ENCODE results near the gene LBX2.
A peak's percentile ranks its signal among the peaks of the same experiment; 100 is the strongest.
"Not testable (repeated sequence)": the region's sequence is repeated elsewhere in the genome, so short reads cannot be mapped to it uniquely, and the experiment has no call there.

Gene LBX2

DNA sequence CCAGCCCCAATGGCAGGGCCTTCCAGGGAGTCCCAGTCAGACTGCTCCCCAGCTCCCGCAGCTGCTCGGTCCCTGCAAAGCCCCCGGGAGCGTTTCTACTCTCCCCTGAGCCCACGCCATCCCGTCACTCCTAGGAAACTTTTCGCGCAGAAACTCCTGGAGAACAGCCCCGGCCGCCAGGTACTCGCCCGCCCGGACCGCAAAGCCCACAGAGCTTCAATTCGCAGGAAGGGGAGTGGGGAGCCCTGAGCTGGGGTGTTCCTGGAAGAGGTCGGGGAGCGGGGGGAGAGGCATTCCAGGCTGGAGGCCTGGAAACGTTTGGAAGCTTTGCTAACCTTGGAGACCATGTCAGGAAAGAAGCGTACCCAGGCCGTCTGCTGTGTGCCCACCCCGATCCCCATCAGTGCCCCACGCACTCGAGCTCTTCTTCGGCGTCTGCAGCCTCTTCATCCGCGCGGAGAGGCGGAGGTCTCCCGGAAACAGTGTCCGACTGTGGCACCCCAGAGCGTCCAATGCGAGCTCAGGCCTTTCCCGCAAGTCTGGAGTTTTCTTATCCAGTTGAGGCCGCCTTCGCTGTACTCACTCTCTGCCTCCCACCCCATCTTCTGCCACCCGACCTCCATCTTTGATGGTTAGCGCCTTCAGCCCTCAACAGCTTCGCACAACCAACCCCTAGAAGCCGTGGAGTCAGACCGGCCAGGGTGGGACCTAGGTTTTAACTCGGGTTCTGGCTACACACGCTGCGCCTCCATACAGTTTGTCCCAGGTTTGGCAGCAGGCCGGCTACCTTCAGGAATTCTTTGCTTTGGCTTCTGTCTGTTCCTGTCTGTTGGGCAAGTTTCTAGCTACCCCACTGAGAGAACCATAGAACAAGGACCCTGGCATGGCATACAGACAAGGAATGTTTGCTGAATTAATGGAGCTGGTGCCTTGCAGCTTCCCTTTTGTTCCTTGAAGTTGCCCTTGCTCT lies 4.4 kb upstream of the LBX2 start:
- no peak for DNase-seq

DNA sequence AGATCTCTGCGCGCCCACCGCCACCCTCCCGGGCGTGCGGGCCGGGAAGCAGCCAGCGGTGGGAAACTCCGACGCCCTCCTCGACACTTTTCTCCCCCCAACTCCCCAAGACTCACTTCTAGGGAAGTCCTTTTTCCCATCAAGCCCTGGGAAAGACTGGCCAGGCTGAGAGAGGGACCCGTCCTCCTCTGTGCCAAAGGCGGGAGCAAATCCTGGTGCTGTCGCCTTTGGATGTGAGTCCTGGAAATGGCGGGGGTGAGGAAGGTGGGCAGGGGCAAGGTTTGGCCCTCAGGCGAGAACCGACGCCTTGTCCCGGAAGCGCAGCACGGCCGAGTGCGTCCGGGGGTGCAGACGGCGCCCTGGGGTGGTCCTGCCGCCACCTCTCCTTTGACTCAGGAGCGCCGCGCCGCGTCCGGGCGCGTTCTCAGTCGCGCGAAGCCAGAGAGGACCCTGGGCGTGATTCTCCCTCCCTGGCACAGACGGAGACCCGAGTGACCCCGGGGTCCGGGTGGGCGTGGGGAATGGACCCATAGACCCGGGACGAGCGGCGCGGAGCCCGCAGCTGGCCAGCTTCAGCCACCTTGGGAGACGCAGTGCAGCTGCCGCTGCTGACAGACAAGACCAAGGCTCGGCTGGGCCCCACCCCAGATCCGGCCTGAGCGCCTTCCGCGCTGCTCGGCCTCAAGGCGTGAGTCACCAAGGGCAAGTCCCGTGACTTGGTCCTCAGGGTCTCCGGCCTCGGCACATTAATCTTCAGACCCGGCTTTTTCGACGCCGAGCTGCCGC lies 3.5 kb upstream of the LBX2 start:
- peak; percentile 71 for DNase-seq

DNA sequence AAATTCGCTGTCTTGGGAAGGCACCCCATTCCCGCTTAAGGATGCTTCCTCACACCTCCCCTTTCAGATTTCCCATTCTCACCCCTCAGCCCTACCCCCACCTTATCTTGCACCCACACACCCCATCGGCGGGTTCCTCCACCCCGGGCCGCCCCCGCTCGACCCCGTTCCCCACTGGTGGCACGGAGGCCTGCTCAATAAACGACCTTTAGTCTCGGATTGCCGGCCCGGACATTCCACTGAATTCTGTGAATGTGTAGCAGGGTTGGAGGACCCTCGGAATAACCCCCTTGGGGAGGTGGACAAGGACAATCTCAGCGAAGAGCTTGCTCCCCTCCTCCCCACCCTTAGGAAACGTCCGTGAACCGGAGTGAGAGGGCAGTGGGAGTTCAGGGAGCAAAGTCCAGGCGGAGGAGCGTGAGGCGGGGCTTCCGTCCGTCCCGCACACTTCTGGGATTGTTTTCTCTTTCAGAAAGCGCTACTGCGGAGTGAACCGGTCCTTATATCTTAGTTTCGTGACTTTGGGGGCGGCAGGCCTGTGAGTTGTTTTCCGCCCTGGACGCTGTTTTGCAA lies 2.8 kb upstream of the LBX2 start:
- DNase-seq, result no peak

DNA sequence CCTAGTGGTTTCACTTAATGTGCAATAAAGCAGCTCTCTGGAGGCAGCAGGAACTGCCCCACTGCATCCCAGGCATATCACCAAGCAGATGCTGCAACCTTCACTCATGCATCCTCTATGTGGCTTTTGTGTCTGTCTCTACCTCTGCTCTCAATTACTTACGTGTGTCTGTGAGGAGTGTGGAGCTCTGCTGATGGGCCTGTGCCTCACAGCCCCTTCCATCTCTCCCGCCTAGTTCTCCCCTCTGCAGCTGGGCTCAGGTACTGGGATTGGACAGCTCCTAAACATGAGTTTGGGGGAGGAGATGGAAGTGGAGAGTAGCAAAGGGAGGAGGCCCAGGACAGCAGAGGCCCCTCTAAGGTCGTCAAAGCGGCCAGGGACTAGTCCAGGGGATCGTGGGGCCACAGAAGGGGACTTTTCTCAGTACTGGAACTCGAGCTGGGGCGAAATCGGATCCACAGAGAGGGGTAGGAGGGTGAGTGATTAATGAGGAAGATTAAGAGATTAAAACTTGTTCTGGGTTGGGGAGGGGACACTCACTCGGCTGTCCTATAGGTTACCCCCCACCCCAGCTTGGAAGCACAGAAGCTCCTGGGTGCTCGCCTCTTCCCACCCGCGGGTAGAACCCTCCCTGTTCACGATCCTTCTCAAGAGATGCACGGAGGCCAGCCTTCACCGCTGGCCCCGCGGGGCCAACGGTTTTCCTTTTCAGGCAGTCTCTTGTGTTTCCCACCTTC lies 2.1 kb upstream of the LBX2 start:
- no peak for DNase-seq

DNA sequence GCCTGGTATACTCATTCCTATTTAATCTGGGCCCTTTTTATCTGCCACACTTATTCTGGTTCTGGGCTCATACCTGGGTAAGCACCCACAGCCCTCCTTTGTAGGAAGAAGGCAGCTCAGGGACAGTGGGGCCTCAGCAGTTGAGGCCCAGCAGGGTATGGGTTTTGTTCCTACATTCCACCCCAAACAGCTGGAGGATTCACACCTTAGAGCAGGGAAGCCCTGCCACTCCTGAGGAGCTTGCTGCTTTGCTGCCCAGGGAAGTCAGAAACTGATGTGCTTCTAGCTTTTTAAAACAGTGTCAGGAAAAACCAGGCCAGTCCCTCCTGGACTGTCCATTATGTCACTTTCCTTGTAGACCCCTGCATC lies 1.2 kb upstream of the LBX2 start:
- DNase-seq, result no peak

DNA sequence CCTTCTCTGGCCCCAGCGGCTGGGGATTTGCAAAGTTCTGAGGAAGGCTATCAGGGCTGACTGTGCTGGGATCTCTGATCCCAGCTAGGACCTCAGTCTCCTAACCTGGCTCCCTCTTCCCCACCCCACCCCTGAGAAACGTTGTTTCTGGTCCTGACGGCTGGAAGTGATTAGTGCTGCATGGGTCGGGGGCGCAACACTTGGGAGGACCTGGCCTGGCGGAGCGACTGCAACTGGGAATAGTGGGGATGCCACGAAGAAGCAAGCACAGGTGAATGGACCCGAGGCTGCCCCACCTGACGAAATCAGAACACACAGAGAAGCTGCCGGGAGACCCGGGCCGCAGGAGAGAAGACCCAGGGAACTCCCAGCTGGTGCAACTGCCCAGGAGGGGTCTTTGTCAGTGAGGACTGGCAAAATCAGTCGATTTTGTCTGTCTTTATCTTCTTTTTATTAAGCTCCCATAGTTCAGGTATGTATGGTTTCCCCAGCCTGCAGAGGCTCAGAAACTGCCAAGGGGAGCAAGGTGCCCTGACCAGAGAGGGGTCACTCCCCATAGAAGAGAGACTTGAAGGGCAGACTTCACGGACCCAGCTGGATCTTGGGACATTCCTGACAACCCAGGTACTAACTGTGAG lies 656 bp upstream of the LBX2 start:
- DNase-seq, result no peak

DNA sequence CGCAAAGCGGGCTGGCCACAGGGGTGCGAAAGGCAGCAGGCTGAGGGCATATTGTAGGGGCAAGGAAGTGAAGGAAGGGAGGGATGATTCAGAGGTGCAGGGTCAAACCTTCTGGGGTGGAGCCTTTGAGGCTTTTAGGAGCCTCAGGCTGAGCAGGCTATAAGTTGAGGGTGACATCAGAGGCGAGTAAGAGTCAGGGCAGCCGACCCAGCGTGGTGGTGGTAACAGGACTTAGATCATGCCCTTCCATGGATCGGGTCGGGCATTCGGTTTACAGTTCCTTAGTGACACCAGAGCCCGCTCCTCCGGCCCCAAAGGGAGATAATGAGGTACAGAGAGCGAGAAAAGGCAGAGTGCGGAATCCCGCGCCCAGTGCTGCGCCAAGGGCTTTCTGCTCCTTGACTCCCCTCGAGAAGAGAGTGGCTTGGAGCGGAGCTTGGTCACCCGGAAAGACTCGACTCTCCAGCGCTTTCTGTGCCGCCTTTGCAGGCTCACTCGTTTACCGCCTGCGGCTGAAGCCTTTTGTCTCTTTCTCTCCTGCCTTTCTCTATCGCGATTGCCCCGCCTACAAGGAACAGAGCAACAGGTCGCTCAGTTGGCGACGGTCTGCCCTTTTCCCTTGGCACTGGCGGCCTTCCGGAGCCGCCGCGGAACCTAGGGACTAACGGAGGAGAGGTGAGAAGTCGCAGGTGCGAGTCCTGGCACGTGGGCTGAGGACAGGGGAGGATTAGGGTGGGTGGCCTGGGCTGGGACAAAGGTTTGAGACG lies 720 bp downstream of the LBX2 start:
- no peak for DNase-seq

DNA sequence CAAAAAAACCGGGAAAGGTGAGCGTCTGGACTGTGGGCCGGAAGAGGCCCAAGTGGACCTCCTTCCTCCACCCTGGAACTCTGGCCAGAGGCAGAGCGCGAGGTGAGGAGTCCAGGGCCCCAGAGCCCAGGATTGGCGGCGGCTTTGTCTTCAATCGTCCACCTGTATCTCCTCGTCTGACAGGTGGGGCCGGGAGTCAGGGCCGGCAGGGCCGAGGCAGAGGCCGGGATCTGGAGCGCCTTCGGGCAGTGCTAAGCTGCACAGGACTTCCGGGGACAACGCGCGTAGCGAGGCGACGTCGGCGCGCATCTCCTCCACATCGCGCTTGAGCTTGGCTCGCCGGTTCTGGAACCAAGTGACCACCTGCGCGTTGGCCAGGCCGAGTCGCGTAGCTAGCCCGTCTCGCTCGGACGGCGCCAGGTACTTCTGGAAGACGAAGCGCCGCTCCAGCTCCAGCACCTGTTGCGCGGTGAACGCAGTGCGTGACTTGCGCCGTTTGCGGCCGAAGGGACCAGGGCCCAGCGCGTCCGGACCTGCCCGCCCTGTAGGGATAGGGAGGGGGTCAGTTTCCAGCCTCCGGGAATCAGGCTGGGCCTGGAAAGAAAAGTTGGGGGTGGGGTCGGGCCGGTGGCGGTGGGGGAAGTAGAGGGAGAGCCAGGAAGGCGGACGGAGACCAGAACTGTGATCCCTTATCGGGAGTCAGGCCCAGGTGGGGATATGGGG lies 1.5 kb downstream of the LBX2 start:
- no peak for DNase-seq

DNA sequence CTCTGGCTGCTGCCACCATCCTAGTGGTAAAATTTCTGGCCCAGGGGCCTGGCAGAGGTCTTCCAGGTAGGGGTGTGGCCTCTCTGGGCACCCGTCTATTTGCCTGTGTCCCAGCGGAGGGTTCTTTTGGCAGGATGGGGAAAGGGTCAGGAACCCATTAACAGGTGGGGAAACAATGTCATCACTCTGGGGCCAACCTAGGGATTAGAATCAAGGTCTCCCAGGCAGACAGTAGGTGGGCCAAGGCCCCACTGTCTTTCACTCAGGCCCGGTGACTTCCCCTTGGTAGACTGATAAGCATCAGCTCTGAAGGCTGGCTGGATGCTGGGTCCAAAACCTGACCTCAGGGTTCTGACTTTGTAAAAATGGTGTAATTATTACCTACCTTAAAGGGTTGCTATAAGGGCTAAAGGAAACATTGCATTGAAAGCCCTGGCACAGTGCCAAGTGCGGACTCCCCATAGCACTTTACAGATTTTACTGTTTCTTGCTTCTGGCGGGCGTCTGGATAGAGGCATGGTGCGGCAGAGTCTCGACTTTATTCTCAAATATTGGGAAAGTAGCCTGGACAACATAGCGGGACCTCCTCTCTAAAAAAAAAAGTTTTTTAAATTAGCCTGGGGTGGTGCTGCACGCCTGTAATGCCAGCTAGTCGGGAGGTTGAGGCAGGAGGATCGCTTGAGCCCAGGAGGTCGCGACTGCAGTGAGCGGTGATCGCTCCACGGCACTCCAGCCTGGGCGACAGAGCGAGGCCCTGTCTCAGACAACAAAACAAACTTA lies 2.2 kb downstream of the LBX2 start:
- no peak for DNase-seq

DNA sequence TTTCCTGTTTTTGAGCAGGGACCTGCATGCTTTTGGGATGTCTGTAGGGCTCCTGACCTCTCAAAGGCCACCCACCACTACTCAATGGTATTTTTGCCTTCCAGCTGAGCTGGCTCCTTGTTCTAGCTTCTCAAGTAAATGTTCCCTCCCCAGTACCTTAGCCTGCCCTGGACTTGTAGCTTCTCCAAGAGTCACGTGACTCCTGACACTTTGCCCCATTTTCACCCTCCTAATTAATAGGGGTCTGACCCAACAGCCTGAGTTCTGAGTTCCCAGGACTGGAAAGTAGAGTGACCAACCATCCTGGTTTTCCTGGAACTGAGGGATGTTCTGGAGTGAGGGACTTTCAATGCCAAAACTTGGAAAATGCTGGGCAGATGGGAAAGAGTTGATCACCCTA lies 4.0 kb downstream of the LBX2 start:
- no peak for DNase-seq

DNA sequence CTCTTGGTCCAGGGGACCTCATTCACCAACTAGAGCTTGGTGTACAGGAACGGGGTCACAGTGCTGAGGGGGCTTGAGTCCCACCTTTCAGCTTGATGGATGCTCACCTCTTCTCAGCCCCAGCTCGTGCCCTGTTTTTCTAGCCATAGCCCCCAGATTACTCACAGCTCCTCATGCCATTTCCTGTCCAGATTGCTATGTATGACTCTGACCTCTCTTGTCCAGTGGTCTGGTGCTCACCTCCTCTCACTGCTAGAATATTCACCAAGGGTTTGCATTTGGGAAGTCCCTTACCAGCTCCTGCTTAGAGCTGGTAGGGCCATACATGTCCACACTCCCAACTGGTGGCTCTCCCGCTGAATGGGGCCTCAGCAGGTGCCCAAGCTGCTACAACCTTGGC lies 5.9 kb downstream of the LBX2 start:
- DNase-seq, result no peak

DNA sequence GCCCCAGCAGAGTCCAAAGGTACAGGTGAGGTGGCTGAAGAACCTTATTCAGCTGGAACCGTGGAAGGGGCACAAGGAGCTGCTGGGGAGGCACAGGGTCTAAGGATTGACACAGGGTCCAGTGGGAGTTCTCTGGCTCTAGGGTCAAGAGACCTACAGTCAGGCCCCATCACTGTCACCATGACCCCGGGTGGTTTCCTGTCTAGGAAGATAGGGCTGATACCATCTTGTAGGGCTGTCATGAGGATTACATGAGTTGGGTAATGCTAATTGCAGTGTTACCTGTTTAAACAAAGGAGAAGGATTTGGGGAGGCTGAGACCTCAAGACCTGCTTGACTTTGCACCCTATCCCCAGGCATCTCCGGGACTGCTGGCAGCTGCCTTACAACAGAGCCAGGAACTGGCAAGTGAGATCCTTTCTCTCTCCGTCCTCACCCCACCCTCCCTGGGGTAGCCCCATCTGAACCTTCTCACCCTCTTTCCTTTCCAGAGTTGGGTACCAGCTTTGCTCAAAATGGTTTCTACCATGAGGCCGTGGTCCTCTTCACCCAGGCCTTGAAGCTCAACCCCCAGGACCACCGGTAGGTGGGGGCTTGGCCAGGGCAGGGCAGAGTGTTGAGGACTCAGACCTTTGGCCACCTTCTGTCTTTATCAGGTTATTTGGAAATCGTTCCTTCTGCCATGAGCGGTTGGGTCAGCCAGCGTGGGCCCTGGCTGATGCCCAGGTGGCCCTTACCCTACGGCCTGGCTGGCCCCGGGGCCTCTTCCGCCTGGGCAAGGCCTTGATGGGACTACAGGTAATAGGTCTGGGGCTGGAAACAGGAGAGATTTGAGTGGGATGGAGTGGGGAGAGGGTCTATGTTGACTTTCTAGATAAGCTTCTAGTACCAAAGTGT lies 7.5 kb downstream of the LBX2 start:
- no peak for DNase-seq

DNA sequence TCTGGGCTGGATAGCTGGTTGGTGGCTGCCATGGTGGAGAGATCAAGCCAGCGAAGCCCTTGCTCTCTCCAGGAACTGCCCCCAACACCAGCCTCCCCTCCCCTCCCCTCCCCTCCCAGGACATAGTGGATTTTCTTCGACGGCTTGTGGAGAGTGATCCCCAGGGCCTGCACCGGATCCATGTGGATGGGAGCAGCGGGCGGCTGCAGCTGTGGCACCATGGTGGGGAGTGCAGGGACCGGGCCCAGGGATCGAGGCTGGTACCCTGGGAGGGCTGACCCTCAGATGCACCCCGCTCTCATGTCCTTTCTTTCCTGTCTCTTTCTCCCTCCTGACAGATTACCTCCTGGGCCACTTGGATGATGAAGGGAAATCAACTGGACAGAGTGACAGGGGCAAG lies 9.5 kb downstream of the LBX2 start:
- DNase-seq, result no peak

DNA sequence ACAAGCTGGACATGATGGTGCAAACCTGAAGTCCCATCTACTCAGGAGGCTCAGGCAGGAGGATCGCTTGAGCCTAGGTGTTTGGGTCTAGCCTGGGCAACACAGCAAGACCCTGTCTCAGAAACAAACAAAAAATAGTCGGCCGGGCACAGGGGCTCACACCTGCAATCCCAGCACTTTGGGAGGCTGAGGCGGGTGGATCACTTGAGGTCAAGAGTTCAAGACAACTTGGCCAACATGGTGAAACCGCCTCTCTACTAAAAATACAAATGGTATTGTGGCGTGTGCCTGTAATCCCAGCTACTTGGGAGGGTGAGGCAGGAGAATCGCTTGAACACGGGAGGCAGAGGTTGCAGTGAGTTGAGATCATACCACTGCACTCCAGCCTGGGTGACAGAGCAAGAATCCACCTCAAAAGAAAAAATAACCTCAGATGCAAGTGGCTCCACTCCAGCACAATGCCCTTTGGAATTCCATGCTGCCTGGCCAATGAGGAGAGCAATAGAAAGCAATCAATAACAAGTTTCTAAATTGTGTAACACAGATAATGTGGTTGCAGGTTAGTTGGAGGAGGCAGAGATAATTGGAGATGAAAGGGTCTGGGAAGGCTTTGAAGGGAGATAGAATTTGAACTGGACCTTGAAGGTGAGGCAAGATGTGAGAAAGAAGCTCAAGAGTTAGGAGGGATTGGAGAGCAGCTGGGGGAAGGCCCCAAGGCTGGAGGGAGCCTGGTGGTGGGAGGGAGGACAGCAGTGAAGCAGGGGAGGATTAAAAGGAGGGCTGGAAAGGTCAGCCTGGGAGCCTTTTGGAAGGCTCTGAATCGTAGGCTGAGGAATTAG lies 10.5 kb downstream of the LBX2 start:
- DNase-seq, result no peak

DNA sequence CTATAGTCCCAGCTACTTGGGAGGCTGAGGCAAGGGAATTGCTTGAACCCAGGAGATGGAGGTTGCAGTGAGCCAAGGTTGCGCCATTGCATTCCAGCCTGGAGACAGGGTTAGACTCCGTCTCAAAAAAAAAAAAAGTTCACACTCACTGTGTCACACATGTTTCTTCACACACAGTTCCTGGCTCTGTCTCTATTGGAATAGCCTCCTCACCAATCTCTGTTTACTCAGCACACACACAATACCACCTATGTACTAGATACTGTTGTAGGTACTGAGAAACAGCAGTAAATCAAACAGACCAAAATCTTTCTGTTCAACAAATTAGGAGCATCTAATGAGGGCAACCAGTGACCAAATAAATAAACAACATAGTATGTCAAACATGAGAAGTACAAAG lies 13.3 kb downstream of the LBX2 start:
- DNase-seq, result no peak

DNA sequence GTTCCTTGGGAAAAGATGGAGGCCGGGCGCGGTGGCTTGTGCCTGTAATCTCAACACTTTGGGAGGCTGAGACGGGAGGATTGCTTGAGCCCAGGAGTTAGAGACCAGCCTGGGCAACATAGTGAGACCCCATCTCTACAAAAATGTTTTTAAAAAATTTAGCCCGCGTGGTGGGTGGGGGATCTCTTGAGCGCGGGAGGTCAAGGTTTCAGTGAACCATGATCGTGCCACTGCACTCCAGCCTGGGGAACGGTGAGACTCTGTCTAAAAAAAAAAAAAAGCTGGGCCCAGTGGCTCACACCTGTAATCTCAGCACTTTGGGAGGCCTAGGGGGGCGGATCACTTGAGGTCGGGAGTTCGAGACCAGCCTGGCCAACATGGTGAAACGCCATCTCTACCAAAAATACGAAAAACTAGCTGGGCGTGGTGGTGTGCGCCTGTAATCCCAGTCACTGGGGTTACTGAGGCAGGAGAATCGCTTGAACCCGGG lies 15.7 kb downstream of the LBX2 start:
- DNase-seq, result not testable (repeated sequence)

DNA sequence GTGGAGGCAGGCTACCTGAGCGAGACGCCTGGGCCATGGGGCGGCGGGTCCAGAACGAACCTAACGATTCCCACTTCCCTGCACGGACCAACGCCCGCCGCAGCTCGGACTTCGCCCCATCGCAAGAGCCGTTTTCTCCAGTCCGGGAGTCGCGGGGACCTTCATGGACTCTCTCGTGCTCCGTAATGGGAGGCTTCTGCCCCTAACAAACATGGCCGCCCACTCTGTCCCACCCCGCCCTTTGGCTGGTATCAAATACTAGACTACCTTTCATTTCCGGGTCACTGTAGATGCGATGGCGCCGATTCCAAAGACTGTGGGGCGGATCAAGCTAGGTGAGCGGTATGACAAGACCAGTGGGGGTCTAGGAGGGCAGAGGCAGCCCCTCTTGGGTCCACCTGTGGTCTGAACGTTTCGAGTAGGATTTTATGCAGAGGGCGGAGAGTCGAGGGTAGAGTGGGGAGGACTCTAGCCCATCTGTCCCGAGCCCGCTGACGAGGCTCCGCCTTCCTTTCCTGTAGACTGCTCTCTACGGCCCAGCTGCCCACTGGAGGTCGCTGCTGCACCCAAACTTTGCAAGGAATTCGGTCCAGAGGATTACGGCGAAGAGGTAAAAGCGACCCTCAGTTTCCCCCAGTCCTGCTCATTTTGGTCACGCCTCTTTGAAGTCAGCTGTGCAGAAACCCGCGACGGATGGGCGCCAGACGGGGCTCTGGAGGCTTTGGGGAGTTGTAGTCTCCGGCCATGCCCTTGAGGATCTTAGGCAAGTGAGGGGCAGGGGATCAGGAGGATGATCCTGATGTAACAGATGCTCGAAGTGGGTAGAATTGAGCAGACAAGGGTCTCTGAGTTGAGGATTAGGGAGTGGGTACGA lies 16.4 kb downstream of the LBX2 start, which contains the start of the genes CCDC142 and TTC31:
TSS of gene CCDC142 (minus strand) at position 198 of the 874 bp plus-strand sequence. CDS start at position 37, 161 bp downstream.
TSS of gene TTC31 (plus strand) at position 281 of the 874 bp plus-strand sequence. CDS start at position 296, 15 bp downstream.
- DNase-seq, result peak; percentile 93
